ENCODE data around the gene RXFP2.

The RXFP2 gene, protein sequence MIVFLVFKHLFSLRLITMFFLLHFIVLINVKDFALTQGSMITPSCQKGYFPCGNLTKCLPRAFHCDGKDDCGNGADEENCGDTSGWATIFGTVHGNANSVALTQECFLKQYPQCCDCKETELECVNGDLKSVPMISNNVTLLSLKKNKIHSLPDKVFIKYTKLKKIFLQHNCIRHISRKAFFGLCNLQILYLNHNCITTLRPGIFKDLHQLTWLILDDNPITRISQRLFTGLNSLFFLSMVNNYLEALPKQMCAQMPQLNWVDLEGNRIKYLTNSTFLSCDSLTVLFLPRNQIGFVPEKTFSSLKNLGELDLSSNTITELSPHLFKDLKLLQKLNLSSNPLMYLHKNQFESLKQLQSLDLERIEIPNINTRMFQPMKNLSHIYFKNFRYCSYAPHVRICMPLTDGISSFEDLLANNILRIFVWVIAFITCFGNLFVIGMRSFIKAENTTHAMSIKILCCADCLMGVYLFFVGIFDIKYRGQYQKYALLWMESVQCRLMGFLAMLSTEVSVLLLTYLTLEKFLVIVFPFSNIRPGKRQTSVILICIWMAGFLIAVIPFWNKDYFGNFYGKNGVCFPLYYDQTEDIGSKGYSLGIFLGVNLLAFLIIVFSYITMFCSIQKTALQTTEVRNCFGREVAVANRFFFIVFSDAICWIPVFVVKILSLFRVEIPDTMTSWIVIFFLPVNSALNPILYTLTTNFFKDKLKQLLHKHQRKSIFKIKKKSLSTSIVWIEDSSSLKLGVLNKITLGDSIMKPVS

GRCh38 chr13:31739226-31739625 is at the start of gene RXFP2:
RXFP2 (plus strand) TSS chr13:31739526; CDS start chr13:31739613, 87 bp downstream.
- no peak for DNase-seq (ENCODE audit: low read depth)

GRCh38 chr13:31697290-31697689 is 42.0 kb upstream of the RXFP2 start:
- no peak for DNase-seq (ENCODE audit: low read depth)

- DNase-seq (ENCODE audit: low read depth): no peak
Observed at GRCh38 chr13:31699650-31700049, 39.7 kb upstream of the RXFP2 start.

DNA sequence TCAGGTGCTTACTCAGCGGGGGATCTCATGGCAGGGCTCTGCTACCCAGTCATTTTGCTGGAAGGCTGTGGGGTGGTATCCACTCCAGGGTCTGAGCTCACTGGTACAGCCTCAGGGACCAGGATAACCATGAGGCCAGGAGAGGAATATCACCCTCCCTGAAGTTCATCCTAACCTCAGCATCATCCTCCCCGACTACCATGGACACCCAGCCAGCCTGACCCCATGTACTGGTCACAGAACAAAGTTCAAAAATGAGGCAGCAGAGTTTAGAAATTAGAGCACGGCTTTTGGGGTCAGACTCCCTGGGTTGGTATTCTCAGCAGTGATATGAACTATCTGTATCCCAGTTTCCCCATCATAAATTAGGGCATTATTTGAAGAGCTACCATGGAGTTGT is 35.5 kb upstream of the RXFP2 start:
- no peak for DNase-seq (ENCODE audit: low read depth)

- no peak for DNase-seq (ENCODE audit: low read depth)
Observed at GRCh38 chr13:31706105-31706504, 33.2 kb upstream of the RXFP2 start.

GRCh38 chr13:31717583-31717982 is 21.7 kb upstream of the RXFP2 start:
- DNase-seq (ENCODE audit: low read depth): no peak

- no peak for DNase-seq (ENCODE audit: low read depth)
Observed at GRCh38 chr13:31719214-31719613, 20.1 kb upstream of the RXFP2 start.

- no peak for DNase-seq (ENCODE audit: low read depth)
Observed at GRCh38 chr13:31722673-31723072, 16.7 kb upstream of the RXFP2 start.

DNA sequence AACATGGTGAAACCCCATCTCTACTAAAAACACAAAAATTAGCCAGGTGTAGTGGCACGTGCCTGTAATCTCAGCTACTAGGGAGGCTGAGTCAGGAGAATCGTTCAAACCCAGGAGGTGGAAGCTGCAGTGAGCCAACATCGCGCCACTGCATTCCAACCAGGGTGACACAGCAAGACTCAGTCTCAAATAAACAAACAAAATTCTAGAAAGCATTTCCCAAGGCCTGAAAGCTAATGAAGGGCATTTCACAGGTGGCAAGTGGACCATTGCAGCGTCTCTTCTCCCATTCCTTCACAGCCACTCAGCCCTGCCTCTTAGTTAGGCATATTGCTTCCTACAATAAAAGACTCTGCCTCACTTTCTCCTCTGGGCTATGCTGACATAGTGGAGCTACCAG is 13.5 kb upstream of the RXFP2 start:
- DNase-seq (ENCODE audit: low read depth): no peak

GRCh38 chr13:31731921-31732320 is 7.4 kb upstream of the RXFP2 start:
- no peak for DNase-seq (ENCODE audit: low read depth)

DNA sequence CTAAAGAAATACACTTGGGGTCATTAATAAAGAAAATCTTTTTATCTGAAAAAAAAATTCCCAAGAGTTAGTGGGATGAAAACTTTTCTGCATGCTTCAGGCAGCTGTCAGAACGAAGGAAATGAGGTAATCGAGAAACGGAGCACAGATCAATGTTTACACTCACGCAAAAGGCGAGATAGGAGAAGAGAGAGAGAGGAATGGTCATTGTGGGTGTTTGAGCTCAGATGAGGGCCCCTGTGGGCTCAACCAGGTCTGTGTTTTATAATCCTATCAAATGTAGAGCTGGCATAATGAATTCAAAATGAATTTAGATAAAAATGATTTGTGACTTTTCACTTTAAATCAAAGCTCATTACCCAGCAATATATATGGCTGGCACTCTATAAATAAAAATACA is 6.3 kb upstream of the RXFP2 start:
- DNase-seq (ENCODE audit: low read depth): no peak

- no peak for DNase-seq (ENCODE audit: low read depth)
Observed at GRCh38 chr13:31733647-31734046, 5.7 kb upstream of the RXFP2 start.

GRCh38 chr13:31742097-31742734 is 2.9 kb downstream of the RXFP2 start:
- peak; percentile 55 for DNase-seq (ENCODE audit: low read depth)

GRCh38 chr13:31747291-31747690 is 8.0 kb downstream of the RXFP2 start:
- DNase-seq (ENCODE audit: low read depth): no peak

DNA sequence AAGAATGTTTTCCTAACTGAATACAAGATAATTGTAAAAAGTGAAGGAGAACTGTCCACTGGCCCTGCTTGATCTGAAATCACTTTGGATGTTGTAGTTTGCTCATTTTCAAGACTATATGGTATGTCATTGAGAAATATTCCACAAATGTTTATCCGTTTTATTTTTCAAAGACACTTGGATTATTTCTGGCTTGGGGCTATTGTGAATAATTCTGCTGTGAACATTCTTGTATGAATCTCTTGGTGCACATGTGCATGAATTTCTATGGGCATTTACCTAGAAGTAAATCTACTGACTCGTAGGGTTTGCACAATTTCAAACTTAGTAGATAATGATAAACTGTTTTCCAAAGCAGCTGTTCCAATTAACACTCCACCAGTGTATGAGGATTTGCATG is 8.6 kb downstream of the RXFP2 start:
- DNase-seq (ENCODE audit: low read depth): no peak

- DNase-seq (ENCODE audit: low read depth): no peak
Observed at GRCh38 chr13:31749929-31750328, 10.6 kb downstream of the RXFP2 start.

DNA sequence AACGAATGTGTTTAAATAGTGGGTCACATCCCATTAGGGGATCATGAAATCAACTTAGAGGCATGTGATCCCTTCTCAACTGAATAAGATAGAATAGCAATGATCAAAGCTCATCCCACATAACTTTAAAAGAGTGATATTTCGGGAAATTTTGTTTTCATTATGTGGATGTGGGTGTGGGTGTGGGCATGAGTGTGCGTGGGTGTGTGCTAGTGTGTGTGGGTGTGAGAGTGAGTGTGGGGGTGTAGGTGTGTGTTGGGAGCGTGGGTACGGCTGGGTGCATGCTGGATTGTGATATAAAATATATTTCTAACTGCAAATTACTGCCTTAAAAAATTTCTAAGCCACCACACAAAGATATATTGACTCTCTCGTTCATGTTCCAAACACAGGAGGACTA is 15.9 kb downstream of the RXFP2 start:
- no peak for DNase-seq (ENCODE audit: low read depth)

GRCh38 chr13:31755803-31756212 is 16.5 kb downstream of the RXFP2 start:
- no peak for DNase-seq (ENCODE audit: low read depth)

GRCh38 chr13:31756346-31756745 is 17.0 kb downstream of the RXFP2 start:
- no peak for DNase-seq (ENCODE audit: low read depth)

- no peak for DNase-seq (ENCODE audit: low read depth)
Observed at GRCh38 chr13:31761951-31762350, 22.6 kb downstream of the RXFP2 start.

GRCh38 chr13:31764556-31764955 is 25.2 kb downstream of the RXFP2 start:
- no peak for DNase-seq (ENCODE audit: low read depth)

DNA sequence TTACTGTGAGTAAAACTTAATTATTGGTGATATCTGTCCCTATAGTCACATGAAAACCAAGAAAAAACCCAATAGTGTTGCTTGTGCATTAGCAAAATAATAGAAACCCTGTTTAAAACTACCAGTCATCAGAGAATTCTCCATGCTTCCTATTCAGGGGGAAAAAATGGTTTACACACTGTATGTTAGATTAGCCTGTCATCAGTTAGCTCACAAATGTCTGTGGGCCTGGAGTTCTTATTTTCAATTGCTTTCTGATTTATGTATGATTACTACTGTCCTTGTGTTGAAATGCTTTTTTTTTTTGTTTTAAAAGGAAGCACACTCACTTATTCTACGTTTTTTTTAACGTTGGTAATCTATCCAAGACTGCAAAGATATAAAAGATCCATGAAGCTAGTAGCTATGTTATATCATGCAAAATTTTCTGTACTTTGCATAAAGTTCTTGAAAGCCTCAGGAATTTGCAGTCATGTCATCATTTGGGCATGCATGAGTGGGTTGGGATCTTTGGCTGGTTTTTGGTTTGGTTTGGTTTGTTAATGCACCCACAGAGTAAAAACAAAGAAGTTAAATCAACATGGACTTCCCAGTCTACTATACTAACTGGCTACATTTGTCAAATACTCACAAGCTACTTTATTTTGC is 25.9 kb downstream of the RXFP2 start:
- DNase-seq (ENCODE audit: low read depth): no peak
